Esophagus squamous epithelium (tissue), 4 donors: ENCODE data around the gene RASSF5.

Experiments
- POLR2A ChIP-seq, 4 donors: fragments of 450-650 bp; IDR thresholded peaks; one replicate each; pipeline ENCODE4 v1.6.1; 2017; ENCODE audit warnings: antibody characterized with exemption in 4 of 4, mild to moderate bottlenecking in 4 of 4, moderate library complexity in 3 of 4
- TF ChIP-seq, protein P1 (sequence below), 6 experiments: fragments of 450-650 bp in 4 of 6; fragments of 200-600 bp in 2 of 6; sonication (generic) in 2 of 6; IDR thresholded peaks; one replicate each; pipeline ENCODE4 v1.5.1; 2016 to 2019; ENCODE audit warnings: antibody characterized with exemption in 6 of 6, mild to moderate bottlenecking in 4 of 6, moderate library complexity in 4 of 6

DNA sequence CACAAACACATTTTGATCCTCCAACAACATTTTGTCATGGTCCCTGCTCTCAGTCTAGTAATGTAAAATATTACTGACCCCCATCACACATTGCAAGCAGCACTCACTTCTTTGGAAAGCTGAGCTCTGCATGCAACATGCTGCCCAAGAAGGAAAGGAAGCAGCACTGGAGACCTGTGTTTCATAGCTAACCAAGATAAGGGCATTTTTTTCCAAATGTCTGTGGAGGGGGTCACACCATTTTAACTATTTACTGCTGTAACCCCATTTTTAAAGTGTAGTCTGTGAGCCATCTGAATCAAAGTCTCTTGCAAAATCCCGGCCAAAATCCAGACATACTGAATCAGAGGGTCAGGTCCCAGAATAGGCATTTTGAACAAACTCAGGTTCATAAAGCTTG, 4.5 kb upstream of the RASSF5 start:
- TF ChIP-seq, protein P1, sequence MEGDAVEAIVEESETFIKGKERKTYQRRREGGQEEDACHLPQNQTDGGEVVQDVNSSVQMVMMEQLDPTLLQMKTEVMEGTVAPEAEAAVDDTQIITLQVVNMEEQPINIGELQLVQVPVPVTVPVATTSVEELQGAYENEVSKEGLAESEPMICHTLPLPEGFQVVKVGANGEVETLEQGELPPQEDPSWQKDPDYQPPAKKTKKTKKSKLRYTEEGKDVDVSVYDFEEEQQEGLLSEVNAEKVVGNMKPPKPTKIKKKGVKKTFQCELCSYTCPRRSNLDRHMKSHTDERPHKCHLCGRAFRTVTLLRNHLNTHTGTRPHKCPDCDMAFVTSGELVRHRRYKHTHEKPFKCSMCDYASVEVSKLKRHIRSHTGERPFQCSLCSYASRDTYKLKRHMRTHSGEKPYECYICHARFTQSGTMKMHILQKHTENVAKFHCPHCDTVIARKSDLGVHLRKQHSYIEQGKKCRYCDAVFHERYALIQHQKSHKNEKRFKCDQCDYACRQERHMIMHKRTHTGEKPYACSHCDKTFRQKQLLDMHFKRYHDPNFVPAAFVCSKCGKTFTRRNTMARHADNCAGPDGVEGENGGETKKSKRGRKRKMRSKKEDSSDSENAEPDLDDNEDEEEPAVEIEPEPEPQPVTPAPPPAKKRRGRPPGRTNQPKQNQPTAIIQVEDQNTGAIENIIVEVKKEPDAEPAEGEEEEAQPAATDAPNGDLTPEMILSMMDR (IDR thresholded peaks at IDR 0.05): no peak
- no peak for TF ChIP-seq POLR2A (IDR thresholded peaks at IDR 0.05)
